Adipocyte (in vitro differentiated cells): ENCODE measurements around the gene ETHE1.
"Not testable (repeated sequence)": the region's sequence is repeated elsewhere in the genome, so short reads cannot be mapped to it uniquely, and the experiment has no call there.

Experiments
- DNase-seq: peaks from one replicate; pipeline ENCODE4 v3.0.0-alpha.2; 2015; ENCODE audit warnings: low read depth
- H3K27me3 ChIP-seq: replicated peaks from 2 replicates; pipeline ENCODE4 v1.7.0; 2013; ENCODE audit warnings: mild to moderate bottlenecking, low read length, moderate library complexity; ENCODE audit not compliant: control insufficient read depth, insufficient read depth
- H3K36me3 ChIP-seq: 2 replicates; pipeline ENCODE4 v1.7.0; 2013; ENCODE audit warnings: low read length, mild to moderate bottlenecking, moderate library complexity; ENCODE audit not compliant: control insufficient read depth, insufficient read depth, severe bottlenecking
- H3K4me1 ChIP-seq: 2 replicates; pipeline ENCODE4 v1.7.0; 2013; ENCODE audit warnings: mild to moderate bottlenecking, low read length, moderate library complexity; ENCODE audit not compliant: control insufficient read depth, insufficient read depth
- H3K4me3 ChIP-seq: 2 replicates; pipeline ENCODE4 v1.7.0; 2013; ENCODE audit warnings: mild to moderate bottlenecking, low read length, moderate library complexity
- H3K9ac ChIP-seq: 2 replicates; pipeline ENCODE4 v1.7.0; 2013; ENCODE audit warnings: mild to moderate bottlenecking, low read length, moderate library complexity
- H3K9me3 ChIP-seq: 2 replicates; pipeline ENCODE4 v1.7.0; 2013; ENCODE audit warnings: mild to moderate bottlenecking, low read length, moderate library complexity; ENCODE audit not compliant: control insufficient read depth

ETHE1 gene

DNA sequence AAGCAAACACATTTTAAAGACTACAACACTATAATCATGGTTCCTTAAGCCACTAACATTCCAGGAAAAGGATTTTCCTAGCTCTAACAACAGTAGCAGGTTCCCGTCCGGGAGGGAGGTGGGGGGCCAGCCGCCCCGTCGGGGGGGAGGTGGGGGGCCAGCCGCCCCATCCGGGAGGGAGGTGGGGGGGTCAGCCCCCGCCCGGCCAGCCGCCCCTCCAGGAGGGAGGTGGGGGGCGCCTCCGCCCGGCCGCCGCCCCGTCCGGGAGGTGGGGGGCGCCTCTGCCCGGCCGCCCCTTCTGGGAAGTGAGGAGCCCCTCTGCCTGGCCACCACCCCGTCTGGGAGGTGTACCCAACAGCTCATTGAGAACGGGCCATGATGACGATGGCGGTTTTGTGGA is 20.9 kb upstream of the ETHE1 start:
- H3K36me3 ChIP-seq: peaks cover 43% of the 10 kb centered on the region
- not testable (repeated sequence) for H3K27me3 ChIP-seq, DNase-seq, H3K9me3 ChIP-seq, H3K4me1 ChIP-seq, H3K9ac ChIP-seq, H3K4me3 ChIP-seq

DNA sequence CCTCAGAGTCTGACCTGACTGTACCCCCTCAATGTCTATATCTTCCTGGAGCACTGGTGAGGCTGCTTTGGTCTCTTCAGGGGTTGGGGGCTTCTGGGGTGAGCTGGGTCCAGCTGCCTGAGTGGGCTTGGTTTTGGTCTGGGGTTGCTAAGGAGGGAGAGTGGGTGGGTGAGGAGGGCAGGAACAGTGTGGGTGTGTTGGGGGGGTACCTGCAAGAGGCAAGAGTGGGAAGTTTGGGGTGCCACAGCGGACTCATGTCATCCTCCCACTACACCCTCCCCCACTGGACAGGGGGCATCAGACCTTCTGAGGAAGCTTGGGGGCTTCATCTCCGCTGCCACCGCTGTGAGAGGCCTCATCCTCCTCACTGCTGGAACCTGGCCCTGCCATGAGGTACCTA is 19.6 kb upstream of the ETHE1 start:
- Histone ChIP-seq H3K27me3 (no peaks in the 10 kb centered on the region), H3K4me1 (no peaks in the 10 kb centered on the region), H3K9me3 (no peaks in the 10 kb centered on the region), H3K4me3 (no peak overlapping the region), H3K9ac (no peak overlapping the region), H3K36me3 (peaks cover 43% of the 10 kb centered on the region)
- DNase-seq: no peak

DNA sequence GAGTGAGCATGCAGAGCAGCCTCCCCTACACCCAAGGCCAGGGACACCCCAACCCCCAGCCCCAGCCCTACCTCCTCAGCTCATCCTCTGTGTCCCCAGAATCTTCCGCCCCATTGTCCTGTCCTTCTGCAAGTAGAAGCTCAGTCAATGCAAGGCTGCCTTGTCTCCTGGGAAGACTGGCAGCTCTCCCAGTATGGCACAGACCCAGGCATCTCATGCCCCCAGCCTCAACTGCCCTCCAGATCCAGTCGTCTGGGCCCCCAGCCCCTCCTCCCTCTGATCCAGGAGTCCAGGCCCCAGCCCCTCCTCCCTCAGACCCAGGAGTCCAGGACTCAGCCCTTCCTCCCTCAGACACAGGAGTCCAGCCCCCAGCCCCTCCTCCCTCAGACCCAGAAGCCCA is 19.0 kb upstream of the ETHE1 start:
- Histone ChIP-seq H3K9me3 (no peaks in the 10 kb centered on the region), H3K36me3 (peaks cover 39% of the 10 kb centered on the region), H3K4me1 (no peaks in the 10 kb centered on the region), H3K27me3 (no peaks in the 10 kb centered on the region), H3K9ac (no peak overlapping the region), H3K4me3 (no peak overlapping the region)
- no peak for DNase-seq

DNA sequence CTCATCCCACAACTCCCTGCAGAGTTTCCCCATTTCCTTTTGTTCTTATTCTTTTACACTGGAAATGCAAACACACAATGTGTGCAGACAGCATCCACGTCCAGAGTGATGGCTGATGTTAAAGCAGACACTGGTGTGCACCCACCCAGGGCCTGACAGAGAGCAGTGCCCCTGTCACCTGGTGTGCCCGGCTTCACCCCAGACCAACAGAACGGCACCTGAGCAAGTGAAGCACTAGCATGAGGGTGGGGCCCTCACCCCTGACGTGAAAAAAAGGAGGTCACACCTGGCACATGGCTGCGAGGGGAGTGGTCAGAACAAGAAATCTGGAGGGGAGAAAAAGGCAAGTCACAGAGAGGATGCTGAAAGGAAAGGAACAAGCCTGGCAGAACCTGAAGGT is 18.3 kb upstream of the ETHE1 start:
- Histone ChIP-seq H3K4me3 (no peak overlapping the region), H3K36me3 (peaks cover 37% of the 10 kb centered on the region), H3K9ac (no peak overlapping the region), H3K9me3 (no peaks in the 10 kb centered on the region), H3K27me3 (no peaks in the 10 kb centered on the region), H3K4me1 (no peaks in the 10 kb centered on the region)
- DNase-seq: no peak

DNA sequence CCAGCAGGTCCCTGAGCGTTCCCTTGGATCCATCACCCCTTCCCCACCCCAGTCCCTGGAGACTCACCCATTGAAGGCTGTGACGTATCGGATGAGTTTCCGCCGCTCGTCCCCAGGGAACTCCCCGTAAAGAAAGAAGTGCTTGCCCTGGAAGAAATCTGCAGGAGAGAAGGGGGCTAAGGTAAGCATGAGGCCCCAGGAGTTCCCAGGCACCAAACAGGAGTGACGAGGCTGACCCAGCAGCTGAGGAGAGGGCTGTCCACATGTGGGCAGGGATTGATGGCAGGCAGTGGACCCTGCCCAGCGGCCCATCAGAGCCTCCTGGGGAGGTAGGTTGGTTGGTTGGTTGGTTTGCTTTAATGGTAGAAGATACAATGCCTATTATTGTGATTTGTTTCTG is 17.1 kb upstream of the ETHE1 start:
- no peaks in the 10 kb centered on the region for H3K9me3 ChIP-seq
- no peaks in the 10 kb centered on the region for H3K27me3 ChIP-seq
- H3K36me3 ChIP-seq: peaks cover 35% of the 10 kb centered on the region
- no peaks in the 10 kb centered on the region for H3K4me1 ChIP-seq
- no peak for DNase-seq
- no peak overlapping the region for H3K9ac ChIP-seq
- H3K4me3 ChIP-seq: no peak overlapping the region

DNA sequence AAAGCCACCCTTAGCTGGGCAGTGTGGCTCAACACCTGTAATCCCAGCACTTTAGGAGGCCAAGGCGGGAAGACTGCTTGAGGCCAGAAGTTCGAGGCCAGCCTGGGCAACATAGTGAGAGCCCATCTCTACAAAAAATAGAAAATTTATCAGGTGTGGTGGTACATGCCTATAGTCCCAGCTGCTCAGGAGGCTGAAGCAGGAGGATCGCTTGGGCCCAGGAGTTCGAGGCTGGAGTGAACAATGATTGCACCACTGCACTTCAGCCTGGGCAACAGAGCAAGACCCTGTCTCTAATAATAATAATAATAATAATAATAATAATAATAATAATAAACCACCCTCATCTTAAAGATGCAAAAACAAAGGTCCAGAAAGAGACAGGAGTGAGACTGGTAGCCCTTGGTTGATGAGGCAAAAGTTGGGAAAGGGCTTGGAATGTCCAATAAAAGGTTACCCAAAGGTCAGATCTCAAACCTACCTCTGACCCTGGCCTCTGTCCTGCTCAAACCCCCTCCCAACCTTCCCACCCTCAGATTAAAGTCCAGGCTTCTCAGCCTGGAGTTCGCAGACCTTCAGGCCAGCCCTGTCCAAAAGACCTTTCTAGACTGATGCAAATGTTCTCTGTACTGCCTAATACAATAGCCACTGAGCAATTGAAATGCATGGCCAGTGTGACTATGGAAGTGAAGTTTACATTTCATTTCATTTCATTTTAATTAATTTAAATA is 15.1 kb upstream of the ETHE1 start:
- no peak for DNase-seq
- Histone ChIP-seq H3K4me3 (no peak overlapping the region), H3K27me3 (no peaks in the 10 kb centered on the region), H3K9ac (no peak overlapping the region), H3K9me3 (no peaks in the 10 kb centered on the region), H3K4me1 (no peaks in the 10 kb centered on the region), H3K36me3 (peaks cover 48% of the 10 kb centered on the region)

DNA sequence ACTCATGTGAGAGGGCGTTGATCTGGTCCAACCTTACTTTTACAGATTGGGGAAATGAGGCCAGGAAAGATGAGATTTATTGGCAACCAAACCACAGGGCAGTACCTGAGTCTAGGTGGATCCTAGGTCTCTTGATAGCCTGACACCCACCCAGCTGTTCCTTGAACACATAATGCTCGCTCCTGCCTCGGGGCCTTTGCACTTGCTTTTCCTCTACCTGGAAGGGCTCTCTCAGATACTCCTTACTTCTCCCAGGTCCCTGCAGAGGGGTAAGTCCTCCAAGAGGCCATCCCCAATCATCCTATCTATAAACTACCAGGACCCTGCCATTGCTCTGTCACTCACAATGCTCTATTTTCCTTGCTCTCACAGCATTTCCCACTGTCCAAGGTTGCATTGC is 13.4 kb upstream of the ETHE1 start:
- DNase-seq: no peak
- Histone ChIP-seq H3K27me3 (no peaks in the 10 kb centered on the region), H3K9me3 (no peaks in the 10 kb centered on the region), H3K4me3 (no peak overlapping the region), H3K4me1 (no peaks in the 10 kb centered on the region), H3K9ac (no peak overlapping the region), H3K36me3 (peaks cover 48% of the 10 kb centered on the region)

DNA sequence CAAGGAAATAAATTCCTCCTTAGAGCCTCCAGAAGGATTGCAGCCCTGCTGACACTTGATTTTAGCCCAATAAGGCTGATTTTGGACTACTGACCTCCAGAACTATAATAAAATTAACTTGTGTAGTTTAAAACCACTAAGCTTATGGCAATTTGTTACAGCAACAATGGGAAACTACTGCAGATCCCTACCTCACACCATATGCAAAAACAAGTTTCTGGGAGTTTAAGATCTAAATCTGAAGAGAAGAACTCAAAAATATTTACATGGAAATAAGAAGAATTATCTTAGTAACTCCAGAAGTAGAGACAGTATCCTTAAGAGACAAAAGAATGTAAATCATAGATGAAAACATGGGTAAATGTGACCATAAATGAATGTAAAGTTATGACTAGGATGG is 11.9 kb upstream of the ETHE1 start:
- no peak overlapping the region for H3K9ac ChIP-seq
- no peaks in the 10 kb centered on the region for H3K4me1 ChIP-seq
- no peak overlapping the region for H3K4me3 ChIP-seq
- DNase-seq: no peak
- H3K36me3 ChIP-seq: peaks cover 43% of the 10 kb centered on the region
- no peaks in the 10 kb centered on the region for H3K27me3 ChIP-seq
- H3K9me3 ChIP-seq: no peaks in the 10 kb centered on the region

DNA sequence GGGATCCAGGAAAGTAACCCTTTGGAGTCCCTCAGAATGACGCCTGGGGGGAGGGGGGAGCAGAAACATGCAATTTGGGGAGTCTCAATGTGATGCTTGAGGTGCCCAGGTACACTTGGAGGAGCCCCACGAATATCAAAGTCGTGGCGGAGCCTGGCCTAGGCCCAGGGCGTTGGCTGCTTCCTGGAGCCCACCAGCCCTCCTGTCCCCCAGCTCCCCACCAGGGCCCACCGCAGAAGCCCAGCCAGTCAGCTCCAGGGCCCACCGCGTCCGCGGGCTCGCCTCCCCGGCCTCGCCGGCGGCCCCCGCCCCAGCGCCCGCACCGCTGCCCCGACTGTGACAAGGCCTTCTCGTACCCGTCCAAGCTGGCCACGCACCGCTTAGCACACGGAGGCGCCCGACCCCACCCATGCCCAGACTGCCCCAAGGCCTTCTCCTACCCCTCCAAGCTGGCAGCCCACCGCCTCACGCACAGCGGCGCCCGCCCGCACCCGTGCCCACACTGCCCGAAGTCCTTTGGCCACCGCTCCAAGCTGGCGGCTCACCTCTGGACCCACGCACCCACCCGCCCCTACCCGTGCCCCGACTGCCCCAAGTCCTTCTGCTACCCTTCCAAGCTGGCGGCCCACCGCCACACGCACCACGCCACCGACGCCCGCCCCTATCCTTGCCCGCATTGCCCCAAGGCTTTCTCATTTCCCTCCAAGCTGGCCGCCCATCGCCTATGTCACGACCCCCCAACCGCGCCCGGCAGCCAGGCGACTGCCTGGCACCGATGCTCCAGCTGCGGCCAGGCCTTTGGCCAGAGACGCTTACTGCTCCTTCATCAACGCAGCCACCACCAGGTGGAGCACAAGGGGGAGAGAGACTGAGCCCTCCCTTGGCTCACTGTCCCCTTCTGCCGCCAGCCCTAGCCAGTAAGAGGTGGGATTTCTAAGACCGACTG is 8.1 kb upstream of the ETHE1 start:
- Histone ChIP-seq H3K4me3 (no peak overlapping the region), H3K4me1 (peaks cover 10% of the 10 kb centered on the region), H3K9me3 (no peaks in the 10 kb centered on the region), H3K9ac (peak overlapping the region; percentile 41), H3K27me3 (no peaks in the 10 kb centered on the region), H3K36me3 (peaks cover 16% of the 10 kb centered on the region)
- DNase-seq: peak; percentile 61

DNA sequence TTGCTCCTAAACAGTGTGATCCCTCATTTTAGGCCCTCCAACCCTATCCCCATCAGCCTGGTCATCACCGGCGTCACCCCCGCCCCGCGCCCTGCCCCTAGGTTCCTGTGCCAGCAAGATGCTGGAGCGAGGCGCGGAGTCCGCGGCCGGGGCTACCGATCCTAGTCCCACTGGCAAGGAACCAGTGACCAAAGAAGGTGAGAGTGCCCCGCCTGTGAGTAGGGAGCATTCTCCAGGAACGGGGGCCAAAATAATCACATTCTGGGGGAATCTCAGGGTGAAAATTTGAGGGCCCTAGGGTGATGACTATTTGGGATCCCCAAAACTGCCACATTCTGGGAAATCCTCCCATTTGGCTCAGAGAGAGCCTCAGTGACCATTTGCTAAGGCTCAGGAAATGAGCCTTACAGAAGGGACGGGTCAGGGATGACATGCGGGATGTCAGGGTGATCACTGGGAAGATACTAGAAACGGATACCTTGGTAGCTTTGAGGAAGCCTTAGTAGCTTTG is 7.4 kb upstream of the ETHE1 start:
- Histone ChIP-seq H3K4me1 (peaks cover 10% of the 10 kb centered on the region), H3K4me3 (peak overlapping the region; percentile 89), H3K36me3 (peaks cover 16% of the 10 kb centered on the region), H3K27me3 (no peaks in the 10 kb centered on the region), H3K9me3 (no peaks in the 10 kb centered on the region), H3K9ac (peak overlapping the region; percentile 41)
- DNase-seq: no peak

DNA sequence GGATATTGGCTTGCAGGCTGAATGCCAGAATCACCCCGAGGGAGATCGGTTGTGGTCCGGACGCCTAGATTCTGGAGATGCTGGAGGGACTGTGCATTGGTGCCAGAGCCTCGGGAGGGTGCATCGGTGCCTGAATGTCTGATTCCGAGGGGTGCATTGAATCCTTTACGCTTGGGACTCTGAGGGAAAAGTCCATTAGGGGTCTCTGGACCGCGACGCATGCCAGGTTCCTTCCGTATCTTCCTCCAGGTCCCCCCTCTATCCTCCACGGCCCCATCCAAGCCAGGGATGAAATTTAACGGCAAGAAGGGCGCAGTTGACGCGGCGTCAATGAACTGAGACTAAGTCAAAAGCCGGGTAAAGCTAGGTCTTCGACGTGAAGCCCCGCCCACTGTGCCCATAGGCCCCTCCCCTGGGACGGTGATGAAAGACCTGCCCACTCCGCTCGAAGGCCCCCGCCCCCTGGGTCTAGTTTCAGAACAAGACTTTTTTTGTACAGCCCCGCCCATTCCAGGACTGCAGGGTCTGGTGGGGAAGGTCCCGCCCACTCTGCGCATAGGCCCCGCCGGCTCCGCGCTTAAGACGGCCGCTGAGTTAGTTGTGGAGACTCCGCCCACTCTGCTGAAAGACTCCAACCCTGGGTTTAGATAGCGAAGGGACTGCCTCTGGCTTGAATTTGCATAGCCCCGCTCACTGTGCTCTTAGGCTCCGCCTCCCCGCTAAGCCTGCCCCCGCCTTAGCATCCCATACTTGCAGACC is 6.7 kb upstream of the ETHE1 start:
- peak overlapping the region; percentile 89 for H3K4me3 ChIP-seq
- H3K4me1 ChIP-seq: peaks cover 10% of the 10 kb centered on the region
- H3K27me3 ChIP-seq: no peaks in the 10 kb centered on the region
- peaks cover 9% of the 10 kb centered on the region for H3K36me3 ChIP-seq
- no peaks in the 10 kb centered on the region for H3K9me3 ChIP-seq
- peak; percentile 100 for DNase-seq
- peak overlapping the region; percentile 83 for H3K9ac ChIP-seq
